Activated naive CD8-positive, alpha-beta T cell treated with anti-CD3 and anti-CD28 coated beads, Interleukin-2, amount 10 ng/mL, durations not matched to agents 7 days and 5 days (primary cell): Measurements from ENCODE around the gene CENPP. TPM values are rescaled to one million over a fixed set of nuclear protein-coding genes. Genes with fewer than 3 reads are reported as not detected.
"Not testable (repeated sequence)": the region's sequence is repeated elsewhere in the genome, so short reads cannot be mapped to it uniquely, and the experiment has no call there.

Experiments
- ATAC-seq: fragments of 150-1000 bp; cut with Tn5 transposase; one replicate; pipeline ENCODE4 v1.10.0; 2021; ENCODE audit warnings: low read depth, moderate library complexity
- POLR2A ChIA-PET: fragments of 350-600 bp; sonication (Branson Sonifier 250); formaldehyde crosslinking; loops from one replicate; lab custom pipeline; 2021; ENCODE audit warnings: antibody characterized with exemption; lab: Charles Lee
- DNase-seq: peaks from one replicate; pipeline ENCODE4 v3.0.0; 2021
- H3K27ac Mint-ChIP-seq: one replicate; pipeline ENCODE4 v1.8.0; 2022; ENCODE audit warnings: mild to moderate bottlenecking, mixed read lengths
- H3K27me3 Mint-ChIP-seq: one replicate; pipeline ENCODE4 v1.8.0; 2022; ENCODE audit warnings: mild to moderate bottlenecking, moderate library complexity, mixed read lengths
- H3K36me3 Mint-ChIP-seq: one replicate; pipeline ENCODE4 v1.8.0; 2021; ENCODE audit warnings: mild to moderate bottlenecking, mixed read lengths
- H3K4me1 Mint-ChIP-seq: one replicate; pipeline ENCODE4 v1.8.0; 2021; ENCODE audit warnings: mixed read lengths
- H3K4me3 Mint-ChIP-seq: one replicate; pipeline ENCODE4 v1.8.0; 2022; ENCODE audit warnings: mild to moderate bottlenecking, moderate library complexity, mixed read lengths
- H3K9me3 Mint-ChIP-seq: one replicate; pipeline ENCODE4 v1.8.0; 2021; ENCODE audit warnings: mixed read lengths
- total RNA-seq, 2 experiments: library from RNA; stranded (reverse); gene quantifications; one replicate each; pipeline ENCODE4 v1.2.3, GENCODE V29; 2021

Gene CENPP
- total RNA-seq, 2 experiments from 2014 or later = 19.6 to 20.6 TPM

- H3K9me3 Mint-ChIP-seq = peaks cover 2% of the 10 kb centered on the region
- POLR2A ChIA-PET = no interaction called here
- no peak for ATAC-seq
These were observed 264.2 kb downstream of the CENPP start for GRCh38 chr9:92589923-92590322.

GRCh38 chr9:92590377-92590776 lies 264.6 kb downstream of the CENPP start:
- Mint-ChIP-seq H3K27me3 (no peaks in the 10 kb centered on the region), H3K36me3 (peaks cover 4% of the 10 kb centered on the region), H3K27ac (no peak overlapping the region), H3K4me3 (no peak overlapping the region), H3K4me1 (peaks cover 1% of the 10 kb centered on the region), H3K9me3 (peaks cover 2% of the 10 kb centered on the region)
- DNase-seq (no peak), ATAC-seq (no peak)
- POLR2A ChIA-PET = no interaction called here

More at GRCh38 chr9:92589923-92590322, 264.2 kb downstream of the CENPP start:
- Mint-ChIP-seq H3K36me3 (peaks cover 4% of the 10 kb centered on the region), H3K4me1 (peaks cover 1% of the 10 kb centered on the region), H3K4me3 (no peak overlapping the region), H3K27me3 (no peaks in the 10 kb centered on the region), H3K27ac (no peak overlapping the region)
- no peak for DNase-seq

GRCh38 chr9:92592537-92592936 lies 266.8 kb downstream of the CENPP start:
- no peak for DNase-seq
- POLR2A ChIA-PET = interaction anchor here (0.6 kb wide), 1 partner anchor 28 kb away, joined by 3 read pairs; no protein-coding TSS in a partner anchor
- H3K4me1 Mint-ChIP-seq = peaks cover 1% of the 10 kb centered on the region
- no peak overlapping the region for H3K4me3 Mint-ChIP-seq
- H3K27me3 Mint-ChIP-seq = no peaks in the 10 kb centered on the region
- no peak overlapping the region for H3K27ac Mint-ChIP-seq
- H3K36me3 Mint-ChIP-seq = no peaks in the 10 kb centered on the region
- ATAC-seq = no peak
- H3K9me3 Mint-ChIP-seq = no peaks in the 10 kb centered on the region

- H3K36me3 Mint-ChIP-seq = no peaks in the 10 kb centered on the region
- DNase-seq (no peak), ATAC-seq (no peak)
- H3K4me3 Mint-ChIP-seq = no peak overlapping the region
- H3K27me3 Mint-ChIP-seq = no peaks in the 10 kb centered on the region
- H3K9me3 Mint-ChIP-seq = no peaks in the 10 kb centered on the region
- H3K27ac Mint-ChIP-seq = no peak overlapping the region
- H3K4me1 Mint-ChIP-seq = peaks cover 1% of the 10 kb centered on the region
- POLR2A ChIA-PET = interaction anchor here (0.6 kb wide), 1 partner anchor 28 kb away, joined by 3 read pairs; no protein-coding TSS in a partner anchor
These were observed 267.5 kb downstream of the CENPP start for GRCh38 chr9:92592946-92593861.

GRCh38 chr9:92595075-92595474 lies 269.3 kb downstream of the CENPP start:
- ATAC-seq, H3K9me3 Mint-ChIP-seq, H3K4me1 Mint-ChIP-seq, H3K27ac Mint-ChIP-seq, H3K4me3 Mint-ChIP-seq, H3K36me3 Mint-ChIP-seq, POLR2A ChIA-PET, DNase-seq, H3K27me3 Mint-ChIP-seq: not testable (repeated sequence)

GRCh38 chr9:92595930-92596329 lies 270.2 kb downstream of the CENPP start:
- ATAC-seq = no peak
- peaks cover 1% of the 10 kb centered on the region for H3K4me1 Mint-ChIP-seq
- H3K36me3 Mint-ChIP-seq = no peaks in the 10 kb centered on the region
- no peak overlapping the region for H3K4me3 Mint-ChIP-seq
- no peak for DNase-seq
- POLR2A ChIA-PET = no interaction called here
- no peak overlapping the region for H3K27ac Mint-ChIP-seq
- no peaks in the 10 kb centered on the region for H3K27me3 Mint-ChIP-seq
- H3K9me3 Mint-ChIP-seq = no peaks in the 10 kb centered on the region

GRCh38 chr9:92598382-92598781 lies 272.6 kb downstream of the CENPP start:
- Mint-ChIP-seq H3K4me1 (peaks cover under 1% of the 10 kb centered on the region), H3K4me3 (no peak overlapping the region), H3K27ac (no peak overlapping the region), H3K9me3 (no peaks in the 10 kb centered on the region), H3K36me3 (peaks cover under 1% of the 10 kb centered on the region), H3K27me3 (no peaks in the 10 kb centered on the region)
- no peak for ATAC-seq
- DNase-seq = no peak
- POLR2A ChIA-PET = no interaction called here

GRCh38 chr9:92599938-92600461 lies 274.2 kb downstream of the CENPP start:
- peaks cover 4% of the 10 kb centered on the region for H3K36me3 Mint-ChIP-seq
- no peaks in the 10 kb centered on the region for H3K9me3 Mint-ChIP-seq

GRCh38 chr9:92600462-92601261 lies 274.9 kb downstream of the CENPP start:
- no peaks in the 10 kb centered on the region for H3K27me3 Mint-ChIP-seq

More at GRCh38 chr9:92599938-92600461, 274.2 kb downstream of the CENPP start:
- DNase-seq (no peak), ATAC-seq (no peak)
- Mint-ChIP-seq H3K4me3 (no peak overlapping the region), H3K27me3 (no peaks in the 10 kb centered on the region), H3K4me1 (no peaks in the 10 kb centered on the region), H3K27ac (no peak overlapping the region)
- POLR2A ChIA-PET = no interaction called here

GRCh38 chr9:92601451-92601850 lies 275.7 kb downstream of the CENPP start:
- POLR2A ChIA-PET = interaction anchor here (0.6 kb wide), 1 partner anchor 1584 kb away, joined by 6 read pairs; no protein-coding TSS in a partner anchor
- Mint-ChIP-seq H3K9me3 (no peaks in the 10 kb centered on the region), H3K4me1 (no peaks in the 10 kb centered on the region), H3K36me3 (peaks cover 10% of the 10 kb centered on the region), H3K27me3 (no peaks in the 10 kb centered on the region), H3K27ac (no peak overlapping the region), H3K4me3 (no peak overlapping the region)
- ATAC-seq (no peak), DNase-seq (no peak)

More at GRCh38 chr9:92600462-92601261, 274.9 kb downstream of the CENPP start:
- Mint-ChIP-seq H3K36me3 (peaks cover 10% of the 10 kb centered on the region), H3K27ac (no peak overlapping the region), H3K9me3 (no peaks in the 10 kb centered on the region), H3K4me3 (no peak overlapping the region), H3K4me1 (no peaks in the 10 kb centered on the region)
- POLR2A ChIA-PET = interaction anchor here (0.6 kb wide), 1 partner anchor 1584 kb away, joined by 6 read pairs; no protein-coding TSS in a partner anchor
- no peak for ATAC-seq
- no peak for DNase-seq

- Mint-ChIP-seq H3K27me3 (no peaks in the 10 kb centered on the region), H3K4me3 (no peak overlapping the region)
- POLR2A ChIA-PET = interaction anchor here (0.7 kb wide), 1 partner anchor 166 kb away, joined by 3 read pairs; no protein-coding TSS in a partner anchor
These were observed 276.7 kb downstream of the CENPP start for GRCh38 chr9:92602413-92602812.

GRCh38 chr9:92603100-92603499 lies 277.3 kb downstream of the CENPP start:
- ATAC-seq (no peak), DNase-seq (no peak)
- Mint-ChIP-seq H3K27ac (no peak overlapping the region), H3K27me3 (no peaks in the 10 kb centered on the region), H3K4me3 (no peak overlapping the region), H3K9me3 (no peaks in the 10 kb centered on the region), H3K4me1 (no peaks in the 10 kb centered on the region), H3K36me3 (peaks cover 10% of the 10 kb centered on the region)
- POLR2A ChIA-PET = interaction anchor here (0.7 kb wide), 1 partner anchor 167 kb away, joined by 3 read pairs; no protein-coding TSS in a partner anchor

More at GRCh38 chr9:92602413-92602812, 276.7 kb downstream of the CENPP start:
- H3K36me3 Mint-ChIP-seq = peaks cover 10% of the 10 kb centered on the region
- no peak for ATAC-seq
- DNase-seq = no peak
- H3K27ac Mint-ChIP-seq = no peak overlapping the region
- no peaks in the 10 kb centered on the region for H3K4me1 Mint-ChIP-seq
- H3K9me3 Mint-ChIP-seq = no peaks in the 10 kb centered on the region

GRCh38 chr9:92603990-92604389 lies 278.2 kb downstream of the CENPP start:
- no peak overlapping the region for H3K4me3 Mint-ChIP-seq
- no peak overlapping the region for H3K27ac Mint-ChIP-seq
- H3K27me3 Mint-ChIP-seq = no peaks in the 10 kb centered on the region
- peaks cover 10% of the 10 kb centered on the region for H3K36me3 Mint-ChIP-seq
- POLR2A ChIA-PET = no interaction called here
- DNase-seq = no peak
- ATAC-seq = no peak
- H3K9me3 Mint-ChIP-seq = no peaks in the 10 kb centered on the region
- H3K4me1 Mint-ChIP-seq = no peaks in the 10 kb centered on the region
